ENCODE data around the gene LBHD1.
A peak's percentile ranks its signal among the peaks of the same experiment; 100 is the strongest.
"Not testable (repeated sequence)": the region's sequence is repeated elsewhere in the genome, so short reads cannot be mapped to it uniquely, and the experiment has no call there.

The LBHD1 gene

DNA sequence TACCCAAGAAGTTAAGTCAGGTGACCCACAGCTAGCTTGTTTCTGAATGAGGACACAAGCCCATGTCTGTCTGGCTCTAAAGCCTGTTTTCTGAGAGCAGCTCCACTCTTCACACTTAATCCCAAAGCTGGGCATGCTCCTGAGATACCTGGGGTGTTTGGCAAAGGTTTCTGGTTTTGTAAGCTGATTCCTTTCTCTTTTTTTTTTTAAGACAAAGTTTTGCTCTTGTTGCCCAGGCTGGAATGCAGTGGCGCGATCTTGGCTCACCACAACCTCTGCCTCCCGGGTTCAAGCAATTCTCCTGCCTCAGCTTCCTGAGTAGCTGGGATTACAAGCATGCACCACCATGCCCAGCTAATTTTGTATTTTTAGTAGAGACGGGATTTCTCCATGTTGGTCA lies 21.6 kb upstream of the LBHD1 start:
- not testable (repeated sequence) for DNase-seq (ENCODE audit: low spot score)

DNA sequence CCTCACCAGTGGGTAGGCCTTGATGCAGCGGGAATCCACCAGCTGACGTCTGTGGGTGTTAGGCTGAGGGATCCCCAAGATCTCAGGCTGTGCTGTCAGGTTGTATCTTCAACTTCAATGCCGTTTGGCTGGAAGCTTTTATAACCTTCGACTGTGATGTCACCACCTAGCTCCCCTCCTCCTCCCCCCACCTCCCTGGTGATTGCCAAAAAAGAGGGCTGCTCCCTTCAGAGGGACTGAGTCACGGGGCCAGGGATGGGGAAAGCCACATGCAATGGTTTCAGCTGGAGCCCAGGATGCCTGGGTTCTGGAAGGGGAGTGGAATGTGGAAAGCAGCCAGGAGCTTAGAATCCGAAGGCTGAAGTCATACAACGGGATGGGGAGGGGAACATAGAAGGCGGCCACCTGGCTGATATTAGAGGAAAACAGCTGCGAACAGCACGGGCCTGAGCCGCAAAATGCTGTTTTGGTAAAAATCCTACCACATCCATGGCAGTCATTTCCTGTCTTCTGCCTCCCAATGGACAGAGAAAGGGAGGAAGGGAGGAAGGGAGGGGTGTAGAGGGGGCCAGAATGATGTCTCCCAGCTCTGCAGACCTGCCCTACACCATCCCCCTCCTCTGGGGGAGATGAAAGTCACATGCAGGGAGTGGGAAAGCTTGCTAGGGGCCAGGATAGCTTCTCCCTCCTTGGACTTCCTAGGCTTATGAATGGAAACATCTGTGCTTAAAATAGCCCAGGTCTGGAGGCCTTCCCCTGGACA lies 17.5 kb upstream of the LBHD1 start, which contains the start of gene LRRN4CL:
Gene LRRN4CL, minus strand, starts transcription at position 110 of the 763 bp plus-strand sequence. CDS start 1,022 bp downstream, outside the sequence.
- no peak for DNase-seq (ENCODE audit: low spot score)

DNA sequence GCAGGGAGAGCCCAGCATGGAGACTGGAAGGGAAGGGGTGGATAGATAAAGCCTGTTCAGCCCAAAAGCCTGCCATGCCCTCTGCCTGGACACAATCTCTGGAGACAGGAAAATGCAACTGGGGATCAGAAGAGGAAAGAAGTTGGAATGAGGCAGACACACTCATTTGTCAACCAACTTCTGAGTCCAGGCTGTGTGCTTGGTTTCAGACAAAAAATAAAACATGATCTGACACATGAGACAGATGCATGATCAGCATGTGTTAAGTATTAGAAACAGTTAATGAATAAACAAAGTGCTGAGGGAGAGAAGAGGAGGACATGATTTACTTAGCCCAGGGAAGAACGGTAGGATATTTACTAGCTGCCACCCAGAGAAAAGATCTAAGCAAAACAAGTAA lies 16.4 kb upstream of the LBHD1 start:
- DNase-seq (ENCODE audit: low spot score), result no peak

DNA sequence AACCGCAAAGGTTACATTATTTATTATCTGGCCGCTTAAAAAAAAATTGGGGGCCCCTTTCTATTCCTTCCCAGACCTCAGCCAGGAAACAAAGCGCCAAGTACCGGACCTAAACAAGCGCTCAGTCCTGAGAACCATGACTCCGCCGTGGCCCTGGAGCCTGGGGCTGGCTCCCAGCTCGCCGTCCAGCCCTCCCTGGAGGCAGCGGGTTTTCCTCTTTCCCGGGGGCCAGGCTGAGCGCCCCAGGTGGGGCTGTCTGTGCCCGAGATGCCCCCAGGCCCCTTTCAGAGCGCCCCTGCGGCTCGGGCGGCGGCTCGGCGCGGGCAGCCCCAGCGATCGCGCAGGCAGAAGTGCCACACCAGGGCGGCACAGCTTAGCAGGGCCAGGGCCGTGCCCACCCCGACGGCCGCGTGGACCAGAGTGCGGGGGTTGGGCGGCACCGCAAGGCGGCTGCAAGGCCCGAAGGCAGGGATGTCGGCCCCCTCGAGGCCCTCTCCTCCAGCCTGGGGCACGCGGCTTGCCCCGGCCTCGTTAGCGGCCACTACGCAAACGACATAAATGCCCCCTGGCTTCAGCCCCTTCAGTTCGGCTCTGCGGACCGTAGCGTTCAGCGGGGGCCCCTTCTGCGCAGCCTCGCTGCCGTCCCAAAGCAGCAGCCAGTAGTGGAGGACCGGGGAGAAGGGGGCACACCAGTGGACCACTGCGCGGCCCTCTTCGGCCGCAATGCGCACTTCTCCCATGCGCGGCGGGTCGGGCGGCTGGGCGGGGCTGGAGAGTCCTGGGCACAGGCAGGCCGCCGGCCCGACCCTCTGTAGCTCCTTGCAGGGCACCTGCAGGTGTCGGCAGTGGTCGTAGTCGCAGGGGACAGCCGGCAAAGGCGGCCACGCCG lies 15.7 kb upstream of the LBHD1 start:
- no peak for DNase-seq (ENCODE audit: low spot score)

DNA sequence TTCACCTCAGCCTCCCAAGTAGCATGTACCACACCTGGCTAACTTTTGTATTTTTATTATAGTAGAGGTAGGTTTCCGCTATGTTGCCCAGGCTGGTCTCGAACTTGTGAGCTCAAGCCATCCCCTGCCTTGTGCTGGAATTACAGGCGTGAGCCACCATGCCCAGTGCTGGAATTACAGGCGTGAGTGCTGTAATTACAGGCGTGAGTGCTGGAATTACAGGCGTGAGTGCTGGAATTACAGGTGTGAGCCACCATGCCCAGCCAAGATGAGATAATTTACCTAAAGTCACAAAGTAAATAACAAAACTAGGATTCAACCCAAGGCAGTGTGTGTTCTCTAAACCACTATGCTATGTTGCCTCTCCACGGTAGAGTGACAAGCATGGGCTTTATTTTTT lies 10.5 kb upstream of the LBHD1 start:
- no peak for DNase-seq (ENCODE audit: low spot score)

DNA sequence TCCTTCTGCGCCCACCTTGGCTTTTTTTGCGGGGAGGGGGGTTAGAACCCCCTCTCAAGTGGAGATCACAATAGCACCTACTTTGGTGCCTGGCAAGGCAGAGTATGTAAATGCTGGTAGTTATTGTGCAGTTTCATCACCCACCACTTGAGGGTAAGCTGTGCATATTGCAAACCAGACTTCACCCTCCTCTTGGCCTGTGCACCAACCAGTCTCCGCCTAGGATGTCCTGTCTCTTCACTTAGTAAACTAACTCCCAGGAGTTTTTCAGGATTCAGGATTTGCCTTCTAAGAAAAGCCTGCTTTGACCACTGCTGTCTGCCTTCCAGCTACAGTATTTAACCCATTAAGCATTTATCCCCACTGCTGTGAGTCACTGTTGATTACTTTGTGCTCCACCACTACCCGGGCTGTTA lies 8.8 kb upstream of the LBHD1 start:
- DNase-seq (ENCODE audit: low spot score), result peak; percentile 89

DNA sequence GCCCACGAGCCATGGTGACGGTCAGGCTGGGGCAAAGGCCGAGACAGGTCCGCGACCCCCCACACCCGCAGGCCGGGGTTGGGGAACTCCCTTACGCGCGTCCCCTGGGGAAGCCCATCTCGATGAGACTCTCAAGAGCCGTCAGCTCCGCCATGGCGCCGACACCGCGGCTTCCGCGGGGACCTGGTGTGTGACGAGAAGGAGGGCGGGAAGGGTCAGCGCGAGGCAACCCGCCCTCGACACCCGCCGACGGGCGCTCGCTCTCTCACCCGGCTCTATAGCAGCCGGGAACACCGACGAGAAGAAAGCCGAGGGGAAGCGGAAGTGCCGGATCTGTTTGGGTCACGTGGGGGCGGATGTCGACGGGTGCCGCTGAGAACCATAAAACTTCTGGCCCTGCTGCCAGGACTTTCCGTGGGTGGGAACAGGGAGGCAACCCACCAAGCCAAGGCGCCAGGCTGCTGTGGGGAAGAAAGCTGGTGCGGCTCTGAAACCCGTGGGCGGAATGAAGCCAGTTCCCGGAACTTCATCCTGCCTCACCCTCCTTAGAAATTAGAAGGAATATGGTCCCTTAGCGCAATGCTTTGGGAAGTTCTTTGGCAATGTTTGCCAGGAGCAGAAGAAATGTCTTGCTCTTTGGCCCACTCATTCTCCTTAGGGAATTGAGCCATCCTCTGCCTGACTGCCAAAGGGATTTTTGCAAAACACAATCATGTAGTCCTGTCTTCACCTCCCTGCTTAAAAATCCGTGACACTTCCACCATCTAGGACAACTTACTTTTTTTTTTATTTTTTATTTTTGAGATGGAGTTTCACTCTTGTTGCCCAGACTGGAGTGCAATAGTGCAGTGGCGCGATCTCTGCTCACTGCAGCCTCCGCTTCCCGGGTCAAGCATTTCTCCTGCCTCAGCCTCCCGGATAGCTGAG lies 7.0 kb upstream of the LBHD1 start, which contains the start of gene UBXN1:
Gene UBXN1, minus strand, starts transcription at position 304 of the 927 bp plus-strand sequence. Its CDS starts 150 bp downstream, at position 154.
- DNase-seq (ENCODE audit: low spot score), result peak; percentile 95

DNA sequence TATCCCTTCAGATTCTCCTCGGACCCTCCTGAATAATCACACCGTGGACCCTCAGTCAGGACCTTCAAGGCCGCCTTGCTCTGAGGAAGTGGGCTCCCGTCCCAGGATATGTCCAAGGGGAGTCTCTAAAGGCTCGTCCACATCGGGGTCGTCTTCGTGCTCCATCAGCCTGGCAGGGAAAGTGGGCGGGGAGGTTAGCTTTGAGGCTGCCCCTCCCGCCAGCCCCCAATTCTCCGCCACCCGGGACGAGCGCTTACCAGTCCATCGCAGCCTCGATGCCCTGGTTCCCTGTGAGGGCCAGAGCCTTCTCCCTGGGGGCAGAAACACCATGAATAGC lies 6.3 kb upstream of the LBHD1 start:
- no peak for DNase-seq (ENCODE audit: low spot score)

DNA sequence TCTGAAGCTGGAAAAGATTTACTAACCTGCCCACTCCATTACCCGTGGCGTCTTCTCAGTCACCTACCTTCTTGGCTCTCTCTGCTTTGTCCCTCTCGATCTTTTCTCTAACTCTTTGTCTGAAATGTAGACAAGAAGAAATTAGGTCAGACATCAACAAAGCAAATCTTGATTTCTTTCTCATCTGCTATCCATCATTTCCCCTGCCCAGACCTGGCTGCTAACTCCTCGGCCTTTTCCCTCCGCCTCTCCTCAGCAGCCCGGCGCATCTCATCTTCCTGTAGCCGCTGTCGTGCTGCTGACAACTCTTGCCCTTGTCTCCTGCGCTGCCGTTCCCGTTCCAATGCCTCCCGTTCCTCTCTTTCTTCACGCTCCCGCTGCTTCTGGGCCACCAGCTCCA lies 5.6 kb upstream of the LBHD1 start:
- no peak for DNase-seq (ENCODE audit: low spot score)

DNA sequence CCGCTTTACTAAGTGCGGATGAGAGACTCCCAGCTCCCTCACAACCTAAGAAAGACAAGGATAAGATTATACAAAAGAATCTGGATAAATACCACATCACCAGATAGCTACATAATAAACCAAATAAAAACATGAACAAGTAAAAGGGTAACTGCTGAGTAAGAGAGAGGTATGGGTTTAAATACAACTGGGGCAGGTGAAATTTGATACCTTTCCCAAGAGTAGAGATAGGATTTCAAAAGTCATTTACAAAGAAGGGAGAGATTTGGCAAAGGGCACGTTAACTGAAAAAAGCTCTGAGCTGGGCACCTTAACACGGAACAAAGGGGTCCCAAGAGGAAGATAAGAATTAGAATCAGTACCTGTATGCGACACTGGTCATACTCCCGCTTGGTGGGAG lies 5.1 kb upstream of the LBHD1 start:
- no peak for DNase-seq (ENCODE audit: low spot score)

DNA sequence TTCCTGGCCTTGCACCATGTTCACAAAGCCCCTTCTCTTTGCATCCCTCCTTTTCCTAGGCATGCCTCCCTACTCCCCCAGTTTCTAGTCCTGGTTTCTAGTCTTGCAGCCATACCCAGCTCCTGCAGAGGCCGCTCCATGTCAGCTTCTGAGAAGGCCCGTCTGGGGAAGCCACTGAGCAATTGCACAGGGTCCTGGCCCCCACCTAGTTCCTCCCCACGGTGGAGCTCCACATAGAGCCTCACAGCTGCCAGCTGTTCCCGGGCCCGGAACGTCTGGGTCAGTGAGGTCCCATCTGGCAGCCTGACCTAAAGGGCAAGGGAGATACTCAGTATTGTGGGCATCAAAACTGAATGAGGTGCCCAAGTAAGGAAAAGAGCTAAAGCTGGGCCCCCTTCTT lies 4.6 kb upstream of the LBHD1 start:
- DNase-seq (ENCODE audit: low spot score), result no peak

DNA sequence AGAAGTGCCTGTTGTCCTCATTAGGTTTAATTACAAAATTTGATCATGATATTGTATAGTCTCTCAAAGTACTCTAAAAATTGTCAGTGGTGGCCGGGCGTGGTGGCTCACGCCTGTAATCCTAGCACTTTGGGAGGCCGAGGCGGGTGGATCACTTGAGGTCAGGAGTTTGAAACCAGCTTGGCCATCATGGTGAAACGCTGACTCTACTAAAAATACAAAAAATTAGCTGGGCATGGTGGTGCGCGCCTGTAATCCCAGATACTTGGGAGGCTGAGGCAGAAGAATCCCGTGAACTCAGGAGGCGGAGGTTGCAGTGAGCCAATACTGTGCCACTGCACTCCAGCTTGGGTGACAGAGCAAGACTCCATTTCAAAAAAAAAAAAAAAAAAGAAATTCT lies 3.3 kb upstream of the LBHD1 start:
- DNase-seq (ENCODE audit: low spot score), result not testable (repeated sequence)

DNA sequence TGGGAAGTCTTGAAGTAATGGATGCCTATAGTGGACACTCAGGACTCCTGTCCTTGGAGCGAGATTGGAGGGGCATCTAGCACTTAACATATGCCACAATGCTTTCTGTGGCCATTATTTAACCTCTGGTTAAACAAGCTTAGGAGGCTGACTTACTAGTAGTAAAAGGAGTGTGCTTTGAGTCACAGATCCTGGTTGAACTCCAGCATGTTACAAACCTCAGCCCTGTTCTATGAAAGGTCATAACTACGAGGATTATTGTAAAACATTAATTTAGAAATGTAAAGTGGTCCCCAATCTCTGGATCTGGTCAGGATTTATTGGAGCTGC lies 1.1 kb upstream of the LBHD1 start:
- no peak for DNase-seq (ENCODE audit: low spot score)

DNA sequence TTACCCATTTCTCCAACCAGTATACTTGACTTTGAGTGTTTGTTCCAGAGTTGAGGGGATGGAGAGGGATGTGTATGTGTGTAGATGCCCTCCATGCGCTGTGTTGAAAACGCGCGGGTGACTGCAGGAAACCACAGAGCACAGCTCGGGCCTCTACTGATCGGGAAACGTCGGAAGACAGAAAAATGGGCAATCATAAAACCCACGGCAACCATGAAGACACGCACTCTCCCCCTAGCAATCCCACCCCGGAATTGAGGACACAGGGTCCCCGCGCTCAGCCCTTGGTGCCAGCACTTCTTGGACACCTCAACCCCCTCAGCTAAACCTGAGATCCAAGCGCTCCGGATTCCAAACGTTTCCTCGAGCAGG lies 845 bp downstream of the LBHD1 start:
- no peak for DNase-seq (ENCODE audit: low spot score)

DNA sequence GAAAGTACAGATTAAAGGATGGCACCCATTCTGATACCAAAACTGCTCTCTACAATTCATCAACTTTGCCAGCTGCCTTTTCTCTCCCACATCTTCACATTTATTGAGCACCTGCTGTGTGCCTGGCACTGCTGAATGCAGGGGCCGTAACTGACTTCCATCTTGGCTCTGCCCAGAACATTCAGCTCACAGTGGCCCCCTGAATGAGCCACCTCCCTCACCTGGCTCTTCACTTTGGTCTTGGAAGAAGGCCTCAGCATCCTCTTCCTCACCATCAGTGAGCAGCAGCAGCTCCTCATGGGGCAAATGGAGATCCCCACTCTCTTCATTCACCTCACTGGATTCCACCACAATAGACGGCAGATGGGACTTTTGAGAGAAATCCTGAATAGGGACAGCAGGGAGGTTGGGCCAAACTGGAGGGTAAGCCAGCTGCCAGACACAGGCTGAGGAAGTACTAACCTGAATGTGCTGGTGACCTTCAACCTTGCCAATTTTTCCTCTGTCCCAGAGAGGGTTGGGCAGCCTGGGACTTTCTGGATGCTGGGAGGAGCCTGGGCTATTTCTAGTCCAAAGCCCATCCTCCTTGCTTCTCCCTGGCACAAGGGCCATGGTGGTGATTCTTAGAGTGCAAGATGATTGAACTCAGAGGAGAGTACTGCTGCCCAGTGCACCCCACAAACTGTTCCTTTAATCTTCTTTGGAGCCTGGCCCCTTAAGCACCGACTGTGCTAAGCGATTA lies 2.5 kb downstream of the LBHD1 start:
- DNase-seq (ENCODE audit: low spot score), result no peak

DNA sequence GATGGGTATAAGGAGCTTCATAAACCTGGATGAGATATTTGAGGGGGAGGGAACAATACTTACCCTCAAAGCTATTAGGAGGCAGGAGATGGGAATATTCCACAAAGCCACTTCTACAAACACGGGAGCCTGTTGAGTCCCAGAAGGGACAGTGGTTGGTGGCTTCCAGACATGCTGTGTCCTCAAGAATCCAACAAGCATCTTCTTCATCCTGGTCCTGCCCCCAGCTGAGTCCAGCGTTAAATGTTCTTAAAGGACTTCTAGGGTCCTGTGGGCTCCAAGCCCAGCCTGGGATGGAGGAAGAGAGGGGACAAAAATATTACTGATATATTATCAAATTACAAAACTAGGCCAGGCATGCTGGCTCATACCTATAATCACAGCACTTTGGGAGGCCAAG lies 4.6 kb downstream of the LBHD1 start:
- DNase-seq (ENCODE audit: low spot score), result no peak

DNA sequence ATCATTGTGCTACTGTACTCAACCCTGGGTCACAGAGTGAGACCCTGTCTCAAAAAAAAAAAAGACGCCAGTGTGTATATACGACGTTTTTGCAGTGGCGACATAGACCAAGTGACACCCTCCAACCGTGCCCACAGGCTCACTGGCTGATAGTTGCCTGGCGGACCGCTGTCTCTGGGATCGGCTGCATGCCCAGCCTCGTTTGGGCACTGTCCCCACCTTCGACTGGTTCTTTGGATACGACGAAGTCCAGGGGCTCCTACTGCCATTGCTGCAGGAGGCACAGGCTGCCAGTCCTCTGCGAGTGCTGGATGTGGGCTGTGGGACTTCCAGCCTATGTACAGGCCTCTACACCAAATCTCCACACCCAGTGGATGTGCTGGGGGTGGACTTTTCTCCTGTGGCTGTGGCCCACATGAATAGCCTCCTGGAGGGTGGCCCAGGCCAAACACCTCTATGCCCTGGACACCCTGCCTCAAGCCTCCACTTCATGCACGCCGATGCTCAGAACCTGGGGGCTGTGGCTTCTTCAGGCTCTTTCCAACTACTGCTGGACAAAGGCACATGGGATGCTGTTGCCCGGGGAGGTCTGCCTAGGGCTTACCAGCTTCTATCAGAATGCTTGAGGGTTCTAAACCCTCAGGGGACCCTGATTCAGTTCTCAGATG lies 5.7 kb downstream of the LBHD1 start:
- no peak for DNase-seq (ENCODE audit: low spot score)

DNA sequence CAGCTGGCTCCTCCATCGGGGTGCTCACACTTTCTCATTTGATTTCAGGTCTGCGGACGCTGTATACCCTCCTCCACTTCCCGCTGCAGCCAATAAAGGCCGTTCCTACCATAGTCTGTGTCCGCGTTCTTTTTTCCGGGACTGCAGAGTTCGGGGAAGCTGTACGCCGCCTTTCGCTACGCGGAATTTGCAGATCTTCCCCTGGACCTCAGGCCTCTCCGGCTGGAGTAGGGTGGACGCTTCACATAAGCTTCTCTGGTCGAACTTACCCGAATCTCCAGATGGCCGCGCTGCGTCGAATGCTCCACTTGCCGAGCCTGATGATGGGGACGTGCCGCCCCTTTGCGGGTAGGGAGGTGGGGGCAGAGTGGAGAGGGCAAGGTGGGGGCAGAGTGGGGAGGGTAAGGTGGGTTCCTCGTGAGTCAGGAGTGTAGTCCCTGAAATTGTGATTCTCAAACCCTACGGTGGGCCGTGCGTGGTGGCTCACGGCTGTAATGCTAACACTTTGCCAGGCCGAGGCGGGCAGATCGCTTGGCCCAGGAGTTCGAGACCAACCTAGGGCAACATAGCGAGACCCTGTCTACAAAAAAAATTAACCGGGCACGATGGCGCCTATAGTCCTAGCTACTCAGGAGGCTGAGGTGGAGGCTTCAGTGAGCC lies 6.3 kb downstream of the LBHD1 start:
- no peak for DNase-seq (ENCODE audit: low spot score)

DNA sequence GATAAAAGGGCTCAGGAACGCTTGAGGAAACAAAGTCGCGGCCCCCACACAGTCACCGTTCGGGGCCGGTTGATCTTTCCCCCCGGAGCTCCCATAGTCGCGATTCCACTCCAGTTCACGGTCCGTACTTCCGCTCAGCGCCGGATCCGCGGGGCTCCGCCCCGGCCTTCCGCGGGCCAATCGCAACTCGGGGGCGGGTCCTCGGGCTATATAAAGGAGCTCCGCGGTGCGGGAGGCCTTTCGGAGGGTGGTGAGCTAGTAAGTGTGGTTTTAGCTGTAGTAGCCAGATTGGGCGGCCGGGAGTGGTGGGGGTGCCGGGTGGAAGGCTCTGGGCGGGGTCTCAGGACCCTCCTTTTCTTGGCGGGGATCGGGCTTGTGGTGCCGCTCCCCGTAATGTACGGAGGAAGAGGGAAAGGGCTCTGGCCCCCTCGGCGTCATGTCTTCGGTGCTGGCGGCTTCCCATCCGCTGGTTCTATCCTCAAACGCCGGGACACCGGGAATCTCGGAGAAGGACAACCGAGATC lies 6.9 kb downstream of the LBHD1 start, which contains the start of the genes C11orf98 and CSKMT:
Gene C11orf98, minus strand, starts transcription at position 136 of the 524 bp plus-strand sequence. Its CDS starts 41 bp downstream, at position 95.
Gene CSKMT, plus strand, starts transcription at position 238 of the 524 bp plus-strand sequence. CDS start 568 bp downstream, outside the sequence.
- DNase-seq (ENCODE audit: low spot score), result peak; percentile 92
